Ecto neural progenitor cell (in vitro differentiated cells): ENCODE results near the gene IL1RAP.

Experiments
- DNase-seq: peaks from one replicate; pipeline ENCODE4 v3.0.0-alpha.2; 2018; ENCODE audit warnings: low spot score

The IL1RAP gene

DNA sequence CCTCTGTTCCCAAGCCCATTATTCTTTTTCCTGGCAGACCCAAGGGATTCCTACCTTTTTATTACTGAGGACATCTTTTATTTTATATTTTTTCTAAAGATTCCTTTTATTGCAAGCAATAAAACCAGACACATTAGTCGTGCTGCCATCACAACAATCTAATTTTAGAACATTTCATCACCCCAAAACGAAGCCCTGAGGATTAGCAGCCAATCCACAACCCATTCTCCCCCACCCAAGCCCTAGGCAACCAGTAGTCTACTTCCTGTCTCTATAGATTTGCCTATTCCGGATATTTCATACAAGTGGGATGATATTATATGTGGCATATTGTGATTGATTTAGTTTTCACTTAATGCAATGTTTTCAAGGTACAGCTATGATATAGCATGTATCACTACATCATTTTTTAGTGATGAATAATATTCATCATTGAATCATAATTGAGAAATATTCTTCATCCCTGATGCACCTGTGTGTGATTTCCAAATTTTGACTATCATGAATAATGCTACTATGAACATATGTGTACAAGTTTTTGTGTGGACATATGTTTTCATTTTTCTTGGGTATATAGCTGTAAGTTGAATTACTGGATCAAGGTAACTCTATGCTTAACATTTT is 65.7 kb downstream of the IL1RAP start:
- DNase-seq: no peak

DNA sequence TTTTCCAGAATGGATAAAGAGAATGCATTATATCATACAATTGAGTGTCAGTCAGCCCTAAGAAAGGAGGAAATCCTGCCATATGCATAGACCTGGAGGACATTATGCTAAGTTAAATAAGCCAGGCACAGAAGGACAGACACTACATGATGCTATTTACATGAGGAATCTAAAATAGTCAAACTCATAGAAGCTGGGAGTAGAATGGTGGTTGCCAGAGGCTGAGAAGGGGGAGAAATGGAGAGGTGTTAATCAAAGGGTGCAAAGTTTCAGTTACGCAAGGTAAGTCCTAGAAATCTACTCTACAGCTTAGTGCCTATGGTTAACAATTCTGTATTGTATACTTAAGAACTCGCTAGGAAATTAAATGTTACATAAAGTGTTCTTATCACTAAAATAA is 66.5 kb downstream of the IL1RAP start:
- DNase-seq: no peak

DNA sequence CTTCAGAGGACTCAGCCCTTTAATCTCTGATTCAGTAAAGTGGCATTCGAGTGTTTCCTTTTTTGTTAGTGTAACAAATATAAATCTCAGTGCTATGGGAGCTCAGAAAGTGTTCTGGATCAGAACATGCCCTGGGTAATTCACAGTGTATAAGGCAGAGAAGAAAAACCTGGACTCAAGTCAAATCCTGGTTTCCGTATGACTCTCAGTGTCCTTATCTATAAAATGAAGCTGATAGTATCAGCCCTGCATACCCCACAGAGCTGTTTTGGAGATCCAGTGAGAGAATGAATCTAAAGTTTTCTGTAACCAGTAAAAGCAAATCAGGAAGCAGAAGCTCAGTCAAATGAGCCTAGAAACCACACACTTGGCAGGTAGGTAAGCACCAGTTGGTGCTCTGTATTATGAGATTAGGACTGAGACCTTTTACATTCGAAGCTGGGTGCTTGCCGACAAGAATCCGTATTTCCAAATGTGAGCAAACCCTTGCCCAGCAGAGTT is 67.2 kb downstream of the IL1RAP start:
- DNase-seq: no peak

DNA sequence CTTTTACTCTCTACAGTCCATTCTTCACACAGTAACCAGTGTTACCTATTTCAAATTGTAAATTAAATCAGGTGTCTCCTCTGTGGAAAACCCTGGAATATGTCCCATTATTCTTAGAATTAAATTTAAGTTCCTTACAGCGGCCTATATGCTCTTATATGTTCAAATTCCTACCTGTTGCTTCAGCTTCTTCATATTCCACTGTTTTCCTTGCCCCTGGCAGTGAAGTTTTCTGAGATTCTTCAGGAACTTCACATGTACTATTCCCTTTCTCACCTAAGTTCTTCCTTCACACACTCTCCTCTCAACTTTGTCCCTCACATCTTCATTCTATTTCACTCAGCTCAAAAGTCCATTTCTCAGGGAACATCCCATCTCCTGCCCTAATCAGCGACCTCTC is 68.8 kb downstream of the IL1RAP start:
- no peak for DNase-seq

DNA sequence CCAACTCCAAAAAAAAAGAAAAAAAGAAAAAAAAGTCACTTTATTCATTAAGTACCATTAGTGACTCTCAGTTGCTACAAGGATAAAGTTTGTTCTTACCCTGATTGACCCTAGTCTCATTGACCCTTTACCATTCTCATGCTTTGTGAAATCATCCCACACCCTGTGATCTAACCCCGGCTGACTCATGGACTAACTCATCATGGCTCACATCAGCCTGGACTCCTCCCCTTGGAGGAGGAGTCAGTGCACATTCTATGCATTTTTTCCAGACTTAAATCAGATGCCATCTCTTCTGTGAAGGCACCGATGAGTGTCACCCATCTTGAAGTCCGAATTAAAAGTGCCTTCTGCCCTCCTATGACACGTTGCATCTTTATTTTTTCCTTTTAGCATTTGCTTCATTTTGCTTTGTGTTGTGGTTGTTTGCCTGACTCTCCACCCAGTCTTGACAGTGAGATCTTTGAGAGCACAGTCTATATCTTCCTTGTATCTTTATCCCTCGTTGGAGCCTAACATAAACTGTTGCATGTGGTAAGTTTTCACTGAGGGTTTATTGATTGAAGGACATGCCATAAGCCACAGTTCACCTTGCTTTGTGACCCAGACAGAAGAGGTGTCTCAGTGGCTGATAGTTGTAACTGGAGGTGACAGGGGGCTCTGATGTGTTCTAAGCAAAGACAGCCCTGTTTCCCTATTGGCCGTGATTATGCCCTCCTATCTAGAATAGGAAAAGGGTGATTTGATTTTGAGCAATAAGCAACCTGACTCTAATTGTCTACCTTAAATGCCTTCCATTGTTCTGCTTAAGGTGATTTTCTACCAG is 72.1 kb downstream of the IL1RAP start:
- DNase-seq: peak; percentile 46

DNA sequence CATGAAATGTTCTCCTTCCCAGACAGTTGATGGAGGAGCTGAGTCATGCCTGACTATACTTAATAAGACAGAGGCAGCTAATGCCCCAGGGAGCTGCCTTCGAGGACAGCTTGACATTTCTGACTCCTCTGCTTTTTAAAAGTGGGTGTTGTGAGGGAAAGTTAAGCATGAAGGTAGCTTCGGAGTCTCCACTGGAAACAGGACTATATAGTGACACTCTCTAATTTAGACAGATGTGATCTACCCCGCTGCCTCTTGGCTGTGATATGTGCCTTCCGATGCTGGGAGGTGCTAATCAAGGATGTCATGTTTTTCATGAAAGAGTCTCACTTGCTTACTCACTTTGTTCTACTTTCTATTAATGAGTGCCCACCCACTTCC is 72.7 kb downstream of the IL1RAP start:
- DNase-seq: no peak

DNA sequence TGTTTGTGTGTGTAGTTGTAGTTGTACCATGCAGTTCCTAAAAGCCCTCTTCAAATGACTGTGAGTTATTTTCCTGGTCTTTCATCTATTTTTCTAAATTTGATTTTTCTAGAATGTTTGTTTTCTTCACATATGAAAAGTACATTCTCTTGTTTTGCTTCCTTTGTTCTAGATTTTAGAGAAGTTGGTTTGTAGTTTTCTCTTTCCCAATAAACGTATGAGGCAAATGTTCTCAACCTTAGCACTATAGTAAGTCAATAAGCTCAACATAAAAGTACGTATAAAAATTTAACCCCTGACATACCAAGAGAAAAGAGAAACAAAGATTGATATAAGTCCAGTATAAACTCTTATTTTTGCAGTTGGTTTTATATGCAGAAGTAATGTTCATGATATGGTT is 74.7 kb downstream of the IL1RAP start:
- DNase-seq: no peak

DNA sequence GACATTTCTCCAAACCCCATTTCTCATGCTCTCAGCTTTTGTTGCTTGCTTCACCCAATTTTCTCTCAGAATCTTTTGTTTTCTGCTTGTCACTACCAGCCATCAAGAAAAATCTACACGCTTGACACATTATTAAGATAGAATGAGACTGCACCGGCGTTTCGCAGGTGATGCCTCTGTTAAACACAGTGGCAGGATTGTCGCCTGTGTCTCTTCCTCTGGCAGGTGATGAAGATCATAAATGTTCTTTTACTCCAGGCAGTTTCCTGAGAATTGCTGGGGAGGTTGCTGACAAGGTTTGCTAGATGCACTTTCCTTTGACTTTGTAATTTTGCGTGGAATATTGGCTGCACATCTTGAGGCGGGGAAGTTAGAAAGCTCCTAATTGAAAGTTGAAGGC is 75.4 kb downstream of the IL1RAP start:
- no peak for DNase-seq

DNA sequence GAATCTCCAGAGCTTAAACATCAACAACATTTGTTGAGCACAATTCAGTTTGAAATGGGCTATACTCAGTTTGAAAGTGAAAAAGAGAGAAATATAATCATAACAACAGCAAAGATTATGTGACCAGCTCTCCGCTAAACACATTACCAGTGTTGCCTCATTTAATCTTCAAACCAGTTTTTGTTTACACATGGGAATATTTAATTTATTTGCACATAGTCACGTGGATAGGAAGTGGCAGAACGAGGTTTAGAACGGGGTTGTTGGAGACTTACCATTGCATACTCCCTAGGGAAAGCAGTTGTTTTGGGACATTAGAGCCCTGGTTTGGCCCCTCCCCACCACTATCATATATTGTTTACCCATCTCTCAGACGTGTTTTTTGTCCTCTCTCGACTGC is 77.2 kb downstream of the IL1RAP start:
- no peak for DNase-seq

DNA sequence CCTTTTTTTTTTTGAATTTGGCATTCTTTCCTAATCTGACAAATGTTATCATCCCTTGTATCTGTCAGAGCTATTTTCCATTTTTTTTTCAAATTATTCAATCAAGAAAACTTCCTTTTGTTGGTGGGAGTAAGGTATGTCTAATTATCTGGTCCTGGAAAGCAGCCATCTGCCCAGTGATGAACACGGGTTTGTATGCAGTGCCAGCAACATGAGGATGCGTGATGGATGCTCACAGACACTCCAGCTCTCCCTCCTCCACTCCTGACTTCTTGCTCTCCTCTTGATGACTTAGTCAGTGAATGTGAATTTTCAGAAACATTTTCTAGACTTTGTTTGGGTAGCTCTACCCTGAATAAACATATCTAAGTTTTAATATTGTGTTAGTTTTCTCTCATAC is 79.2 kb downstream of the IL1RAP start:
- no peak for DNase-seq

DNA sequence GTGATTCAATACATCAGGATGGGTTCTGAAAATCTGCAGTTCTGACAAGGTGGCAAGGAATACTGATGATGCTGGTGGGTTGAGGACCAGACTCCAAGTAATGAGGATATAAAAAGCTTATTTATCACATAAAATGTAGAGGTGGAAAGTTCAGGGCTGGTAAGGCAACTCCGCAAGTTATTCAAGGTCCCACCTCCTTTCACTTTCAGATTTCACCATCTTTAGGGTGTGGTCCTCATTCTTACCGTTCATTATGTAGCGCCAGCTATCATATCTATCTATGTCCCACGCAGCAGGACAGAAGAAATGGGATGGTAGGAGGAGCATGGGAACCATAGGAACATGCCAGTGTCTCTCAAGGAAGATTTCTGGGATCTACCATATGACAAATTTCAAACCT is 80.3 kb downstream of the IL1RAP start:
- no peak for DNase-seq

DNA sequence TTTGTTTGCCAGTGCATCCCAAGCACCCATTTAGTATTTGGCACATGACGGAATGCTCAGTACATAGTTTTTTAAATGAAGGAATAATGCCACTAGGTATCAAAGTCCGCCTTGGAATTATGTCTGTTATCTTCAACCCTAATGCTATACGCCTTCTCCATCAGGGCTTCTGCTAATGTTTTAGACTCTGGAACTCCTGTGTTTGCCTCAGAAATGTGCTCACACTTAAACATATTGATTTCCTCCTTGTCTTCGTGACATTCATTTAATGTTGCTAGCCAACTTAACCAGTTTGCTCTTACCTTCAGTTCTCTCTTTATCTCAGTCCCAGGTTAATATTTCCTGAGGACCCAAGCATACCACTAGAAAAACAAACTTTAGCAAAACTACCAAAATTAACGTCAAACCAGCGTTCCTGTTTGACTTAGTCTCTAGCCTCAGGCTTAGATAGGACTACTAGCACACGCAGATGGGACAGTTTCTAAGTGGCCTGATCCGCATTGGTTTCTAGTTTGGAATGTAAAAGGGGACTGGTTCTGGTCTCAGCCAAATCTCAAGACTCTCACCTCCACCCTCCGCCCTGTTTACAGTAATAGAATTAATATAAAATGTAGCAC is 81.4 kb downstream of the IL1RAP start:
- DNase-seq: no peak

DNA sequence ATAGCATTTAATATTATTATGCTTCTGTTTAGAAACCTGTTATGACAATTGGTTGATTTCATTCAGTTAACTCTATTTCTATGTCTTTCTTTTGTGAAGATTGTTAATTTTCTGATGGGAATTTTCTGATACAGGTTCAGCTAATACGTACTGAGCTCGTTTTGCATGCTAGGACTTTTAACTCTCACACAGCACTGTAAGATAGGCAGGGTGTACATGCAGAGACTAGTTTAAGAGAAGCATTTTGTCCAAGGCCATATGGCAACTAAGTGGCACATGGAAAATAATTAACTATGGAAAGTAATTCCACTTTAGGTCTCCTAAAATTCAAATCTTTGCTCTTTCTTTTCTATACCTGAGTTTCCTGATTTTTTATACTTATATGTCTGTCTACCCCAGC is 81.9 kb downstream of the IL1RAP start:
- no peak for DNase-seq

DNA sequence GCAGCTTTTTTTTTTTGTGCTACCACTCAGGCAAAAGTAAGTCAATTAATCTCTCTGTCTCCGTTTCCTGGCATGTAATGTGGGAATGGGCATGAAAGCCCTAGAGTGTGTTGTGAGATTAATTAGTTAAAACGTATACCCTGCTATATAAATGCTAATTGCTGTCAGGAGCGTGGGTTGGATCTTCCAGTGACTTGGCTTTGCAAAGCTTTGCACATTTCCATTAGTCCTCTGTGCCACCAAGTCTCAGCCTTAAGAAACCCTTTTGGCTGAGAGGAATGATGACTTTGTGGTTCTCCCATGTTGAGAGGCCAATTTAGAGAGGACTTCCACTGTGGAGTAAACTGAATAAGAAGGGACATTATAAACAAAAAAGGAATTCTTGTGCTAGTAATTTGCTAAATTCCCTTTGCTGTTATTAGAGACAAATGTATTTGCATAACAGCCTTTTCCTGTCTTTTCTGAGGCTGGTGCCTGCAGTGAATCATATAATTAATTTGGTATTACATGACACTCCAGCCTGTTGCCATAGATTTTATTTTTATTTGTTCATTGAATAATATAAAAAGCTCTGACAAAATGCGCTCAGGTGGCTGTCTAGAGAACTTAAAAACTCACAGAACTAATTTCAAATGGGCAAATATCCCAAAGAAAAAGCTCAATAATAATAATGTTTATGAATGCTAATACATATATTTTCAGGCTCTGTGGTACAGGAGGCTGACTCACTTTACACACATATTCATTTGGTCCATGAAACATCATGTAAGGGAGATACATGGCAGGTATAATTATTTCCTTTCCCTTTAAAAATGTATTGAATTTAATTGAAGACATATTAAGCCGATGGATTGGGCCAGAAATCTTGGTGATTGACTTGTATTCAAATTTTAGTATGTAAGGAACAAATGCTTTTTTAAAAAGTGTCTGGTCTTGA is 82.7 kb downstream of the IL1RAP start:
- DNase-seq: no peak

DNA sequence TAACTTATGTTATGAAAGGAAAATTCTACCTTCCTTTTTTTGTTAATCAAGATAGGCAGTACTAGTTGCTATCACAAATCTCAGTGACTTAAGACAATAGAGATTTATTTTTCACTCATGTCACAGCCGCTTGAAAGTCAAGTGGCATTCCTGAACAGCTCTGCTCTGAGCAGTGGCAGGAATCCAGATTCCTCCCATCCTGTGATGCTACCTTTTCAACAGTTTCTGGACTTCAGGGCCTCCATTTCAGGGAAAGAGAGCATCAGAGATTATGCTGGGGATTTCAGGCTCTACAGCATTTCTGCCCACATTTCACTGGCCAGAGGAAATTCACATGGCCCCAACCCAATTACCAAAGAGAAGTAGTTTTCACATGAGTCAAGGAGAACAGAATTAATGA is 83.4 kb downstream of the IL1RAP start:
- no peak for DNase-seq

DNA sequence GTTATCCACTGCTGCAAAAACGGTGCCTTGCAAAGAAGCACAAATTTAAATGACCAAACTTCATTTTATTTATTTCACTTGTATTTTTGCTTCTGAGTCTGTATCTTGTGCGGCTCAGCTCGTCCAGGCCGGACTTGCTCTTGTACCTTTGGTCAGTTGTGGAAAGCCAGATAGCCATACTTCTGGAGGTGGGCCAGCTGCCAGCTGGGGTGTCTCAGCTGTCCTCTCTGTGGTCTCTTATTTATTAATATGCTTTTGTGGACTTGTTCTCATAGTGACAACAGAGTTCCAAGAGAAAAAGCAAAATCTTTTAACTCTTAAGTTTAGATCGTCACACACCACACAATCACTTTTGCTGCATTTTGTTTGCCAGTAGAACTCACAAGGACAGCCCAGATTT is 87.7 kb downstream of the IL1RAP start:
- DNase-seq: no peak

DNA sequence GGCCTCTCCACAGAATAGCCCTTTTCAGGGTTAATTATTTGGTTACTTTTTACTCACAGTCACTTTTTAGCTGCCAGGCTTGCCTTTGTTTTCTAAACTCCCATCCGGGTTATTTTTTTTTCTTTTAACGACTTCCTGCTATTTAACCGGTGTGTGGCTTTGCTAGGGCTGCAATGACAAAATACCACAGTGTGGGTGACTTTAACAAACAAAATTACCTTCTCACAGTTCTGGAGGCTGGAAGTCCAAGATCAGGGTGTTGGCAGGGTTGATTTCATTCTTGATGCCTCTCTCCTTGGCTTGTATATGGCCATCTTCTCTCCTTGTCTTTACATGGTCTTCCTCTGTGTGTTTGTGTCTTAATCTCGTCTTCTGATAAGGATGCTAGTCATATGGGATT is 91.5 kb downstream of the IL1RAP start:
- no peak for DNase-seq

DNA sequence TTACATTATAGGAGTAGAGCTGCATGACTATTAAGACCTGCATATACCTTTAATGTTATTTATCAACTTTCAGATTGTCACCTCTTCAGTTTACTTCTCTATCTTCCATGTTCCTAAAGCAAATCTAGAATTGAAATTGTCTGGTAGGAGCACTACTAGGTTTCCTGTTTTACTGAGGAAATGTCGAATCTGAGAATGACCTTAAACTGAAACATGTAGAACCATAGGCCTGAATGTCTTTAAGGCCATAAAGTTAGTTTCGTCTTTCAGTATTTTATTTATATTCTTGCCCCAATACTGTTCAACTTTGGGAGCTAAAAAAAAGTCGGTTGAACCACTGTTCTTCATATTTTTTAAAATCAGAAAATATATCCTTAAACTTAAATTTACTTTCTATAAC is 92.7 kb downstream of the IL1RAP start:
- DNase-seq: no peak

DNA sequence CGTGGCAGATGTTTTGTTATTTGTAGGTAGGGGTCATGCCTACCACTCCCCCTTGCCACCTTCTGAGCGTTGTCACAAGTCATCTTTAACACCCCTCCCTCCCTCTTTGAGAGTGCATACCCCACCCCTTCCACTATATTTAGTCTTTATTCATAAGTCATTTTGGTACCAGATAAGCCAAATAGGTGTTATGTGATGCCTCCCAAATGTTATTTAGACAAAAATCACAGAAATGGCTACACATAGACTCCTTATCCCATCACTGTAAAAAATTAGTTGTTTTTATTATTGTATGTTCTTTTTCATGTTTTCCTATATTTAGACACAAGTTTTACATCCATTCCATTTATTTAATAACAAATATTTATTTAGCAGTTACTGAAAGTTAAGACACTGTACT is 93.1 kb downstream of the IL1RAP start:
- DNase-seq: no peak

DNA sequence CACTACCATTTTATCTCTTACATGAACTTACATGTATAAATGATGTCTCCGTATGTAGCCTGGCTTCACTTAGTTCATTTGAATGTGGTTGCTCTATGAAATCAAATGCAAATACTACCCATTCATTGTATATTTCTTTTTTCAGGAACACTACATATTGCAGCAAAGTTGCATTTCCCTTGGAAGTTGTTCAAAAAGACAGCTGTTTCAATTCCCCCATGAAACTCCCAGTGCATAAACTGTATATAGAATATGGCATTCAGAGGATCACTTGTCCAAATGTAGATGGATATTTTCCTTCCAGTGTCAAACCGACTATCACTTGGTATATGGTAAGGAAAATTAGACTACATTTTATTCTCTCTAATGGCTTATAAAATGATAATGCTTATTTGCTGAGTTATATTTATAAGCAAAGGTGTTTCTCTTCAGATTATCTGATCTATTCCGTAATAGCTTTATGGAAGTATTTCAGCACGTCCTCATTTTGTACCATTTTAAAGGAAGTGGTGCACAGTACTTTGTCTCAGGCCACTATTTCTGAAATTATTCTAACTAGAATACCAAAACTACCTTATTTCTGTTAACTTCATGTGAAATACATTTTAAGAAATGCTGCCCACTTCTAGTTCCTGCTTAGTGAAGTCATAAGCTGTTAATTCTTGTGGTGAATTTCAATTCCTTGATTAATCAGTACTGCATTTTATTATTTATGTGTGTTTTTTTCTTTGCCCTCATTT is 95.1 kb downstream of the IL1RAP start:
- no peak for DNase-seq

DNA sequence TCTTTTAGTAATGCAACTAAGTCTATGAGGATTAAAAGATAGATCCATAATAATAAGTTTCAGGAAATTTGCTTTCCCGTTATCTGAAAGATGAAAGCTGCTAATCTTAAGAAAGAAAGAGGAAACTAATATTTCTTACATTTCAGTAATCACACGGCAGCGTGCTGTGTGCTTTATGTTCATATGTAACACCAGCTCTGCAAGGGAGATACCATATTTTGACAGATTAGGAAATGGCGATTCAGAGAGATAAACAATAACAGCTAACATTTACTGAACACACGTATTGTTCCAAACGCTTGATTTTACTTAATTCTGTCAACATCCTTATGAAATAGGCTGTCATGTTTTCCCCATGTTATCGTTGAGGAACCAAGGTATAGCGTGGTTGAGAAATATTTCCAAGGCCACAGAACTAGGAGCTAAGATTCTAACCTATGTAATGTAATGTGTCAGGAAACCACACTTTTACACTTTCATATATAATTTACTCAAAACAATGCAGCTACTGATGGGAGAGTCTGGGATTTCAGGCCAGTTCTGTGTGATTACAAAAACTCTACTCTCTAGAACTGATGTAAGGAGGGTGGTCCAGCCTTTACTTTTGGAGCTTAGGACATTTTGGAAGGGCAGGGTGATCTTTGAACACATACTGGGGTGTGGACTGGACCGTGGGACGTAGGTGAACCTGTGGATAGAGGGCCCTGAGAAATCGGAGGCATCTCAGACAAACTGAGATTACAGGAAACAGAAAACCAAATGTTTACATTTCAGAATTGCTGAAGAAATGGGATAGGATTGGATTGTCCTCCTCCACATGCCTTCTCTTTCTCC is 100.6 kb downstream of the IL1RAP start:
- no peak for DNase-seq
